CD14-positive monocyte (primary cell): ENCODE data around the gene TBL1XR1. TPM values are rescaled to one million over a fixed set of nuclear protein-coding genes. Genes with fewer than 3 reads are reported as not detected.

Experiments used
- DNase-seq, 3 donors: peaks; one replicate each; pipeline ENCODE4 v3.0.0-alpha.2; 2011 to 2022
- H2AFZ ChIP-seq: 2 replicates; pipeline ENCODE4 v1.6.0; 2012; ENCODE audit warnings: mild to moderate bottlenecking, low read depth, low read length, inconsistent platforms; ENCODE audit not compliant: insufficient read depth, poor library complexity, severe bottlenecking
- H3K27ac ChIP-seq, 2 donors: 1 replicate in 1 of 2; 2 replicates in 1 of 2; pipeline ENCODE4 v1.5.1; 2012 to 2013; ENCODE audit warnings: low read length in 2 of 2, control low read depth in 1 of 2, inconsistent platforms in 1 of 2, low read depth in 1 of 2, mild to moderate bottlenecking in 1 of 2
- H3K27me3 ChIP-seq, 2 donors: one replicate each; pipeline versions ENCODE4 v1.6.0 to v1.6.1; 2011 to 2013; ENCODE audit warnings: low read length in 2 of 2; ENCODE audit not compliant: control insufficient read depth in 2 of 2, insufficient read depth in 2 of 2
- H3K36me3 ChIP-seq, 2 donors: replicated peaks in 1 of 2; 1 replicate in 1 of 2; 2 replicates in 1 of 2; pipeline versions ENCODE4 v1.5.1 to v1.6.1; 2012 to 2013; ENCODE audit warnings: low read length in 2 of 2, control low read depth in 1 of 2, inconsistent platforms in 1 of 2, mild to moderate bottlenecking in 1 of 2; ENCODE audit not compliant: insufficient read depth in 2 of 2, control insufficient read depth in 1 of 2
- H3K4me1 ChIP-seq, 2 donors: 1 replicate in 1 of 2; 2 replicates in 1 of 2; pipeline versions ENCODE4 v1.5.1 to v1.6.1; 2012 to 2013; ENCODE audit warnings: low read length in 2 of 2, control low read depth in 1 of 2, inconsistent platforms in 1 of 2, mild to moderate bottlenecking in 1 of 2, moderate library complexity in 1 of 2; ENCODE audit not compliant: insufficient read depth in 2 of 2, control insufficient read depth in 1 of 2
- H3K4me2 ChIP-seq: replicated peaks from 2 replicates; pipeline ENCODE3; 2012; ENCODE audit warnings: low read length, moderate library complexity, mild to moderate bottlenecking; ENCODE audit not compliant: poor library complexity, severe bottlenecking; ENCODE audit errors: extremely low read depth
- H3K4me3 ChIP-seq, 3 experiments: fragments of 200-600 bp in 1 of 3; sonication (generic) in 1 of 3; replicated peaks in 1 of 3; 1 replicate in 2 of 3; 2 replicates in 1 of 3; pipeline ENCODE4 v1.5.1; 2011 to 2013; ENCODE audit warnings: low read length in 3 of 3, mild to moderate bottlenecking in 3 of 3, control low read depth in 2 of 3, low read depth in 2 of 3, inconsistent platforms in 1 of 3, moderate library complexity in 1 of 3
- H3K79me2 ChIP-seq: 2 replicates; pipeline ENCODE4 v1.6.0; 2012; ENCODE audit warnings: mild to moderate bottlenecking, control low read depth, inconsistent platforms, low read length, moderate library complexity; ENCODE audit not compliant: insufficient read depth
- H3K9ac ChIP-seq: 2 replicates; pipeline ENCODE4 v1.6.0; 2017; ENCODE audit warnings: low read length, mild to moderate bottlenecking; ENCODE audit not compliant: insufficient read depth, poor library complexity, severe bottlenecking
- H3K9me3 ChIP-seq, 2 donors: replicated peaks in 1 of 2; 1 replicate in 1 of 2; 2 replicates in 1 of 2; pipeline versions ENCODE4 v1.5.1 to v1.6.1; 2012 to 2013; ENCODE audit warnings: low read length in 2 of 2, control low read depth in 1 of 2; ENCODE audit not compliant: control insufficient read depth in 1 of 2, insufficient read depth in 1 of 2
- H4K20me1 ChIP-seq: 2 replicates; pipeline ENCODE4 v1.6.0; 2012; ENCODE audit warnings: mild to moderate bottlenecking, low read length, control low read depth, moderate library complexity; ENCODE audit not compliant: insufficient read depth
- H3K27ac Mint-ChIP-seq, 7 donors: one replicate each; pipeline ENCODE4 v1.8.0; 2020; ENCODE audit warnings: mild to moderate bottlenecking in 7 of 7, mixed read lengths in 7 of 7, moderate library complexity in 6 of 7, inconsistent platforms in 2 of 7
- H3K27me3 Mint-ChIP-seq, 3 donors: one replicate each; pipeline ENCODE4 v1.8.0; 2021 to 2022; ENCODE audit warnings: low read depth in 3 of 3, mild to moderate bottlenecking in 3 of 3, mixed read lengths in 3 of 3, moderate library complexity in 3 of 3, inconsistent platforms in 1 of 3
- H3K36me3 Mint-ChIP-seq, 2 donors: one replicate each; pipeline ENCODE4 v1.8.0; 2020; ENCODE audit warnings: mixed read lengths in 2 of 2, inconsistent platforms in 1 of 2, mild to moderate bottlenecking in 1 of 2
- H3K4me1 Mint-ChIP-seq: one replicate; pipeline ENCODE4 v1.8.0; 2020; ENCODE audit warnings: mild to moderate bottlenecking, mixed read lengths
- H3K4me3 Mint-ChIP-seq, 2 donors: one replicate each; pipeline ENCODE4 v1.8.0; 2020; ENCODE audit warnings: mild to moderate bottlenecking in 2 of 2, mixed read lengths in 2 of 2, moderate library complexity in 1 of 2
- H3K9me3 Mint-ChIP-seq, 7 donors: one replicate each; pipeline ENCODE4 v1.8.0; 2020 to 2022; ENCODE audit warnings: mixed read lengths in 7 of 7, mild to moderate bottlenecking in 6 of 7, moderate library complexity in 6 of 7, inconsistent platforms in 2 of 7
- WGBS: methylation state at CpG from one replicate; pipeline ENCODE4 v1.1.5; 2013; ENCODE audit warnings: missing lambda C conversion rate; ENCODE audit not compliant: insufficient coverage; 5-methylcytosine and 5-hydroxymethylcytosine counted together
- intact Hi-C, 2 donors: fragments of 100-400 bp; cut with micrococcal nuclease; formaldehyde crosslinking; loops; one replicate each; pipeline versions ENCODE4 v1.15.0 to v1.15.1; 2023
- polyA plus RNA-seq, 3 donors: library from polyadenylated mRNA; depleted of rRNA in 1 of 3; unstranded in 2 of 3; stranded (reverse) in 1 of 3; fragments of 300-500 nt in 2 of 3; fragments of >200 nt in 1 of 3; fragmentation: Illumina TruSeq in 2 of 3; gene quantifications; 1 replicate in 2 of 3; 2 replicates in 1 of 3; pipeline ENCODE4 v1.2.3, GENCODE V29; 2012 to 2021
- TF ChIP-seq, protein P1 (sequence below): fragments of 200-600 bp; IDR thresholded peaks from one replicate; pipeline ENCODE4 v1.8.0; 2022; ENCODE audit warnings: antibody characterized with exemption, mild to moderate bottlenecking

TBL1XR1 gene
- polyA plus RNA-seq, 3 donors: 10.2 to 20.4 (median 18.3) TPM

DNA sequence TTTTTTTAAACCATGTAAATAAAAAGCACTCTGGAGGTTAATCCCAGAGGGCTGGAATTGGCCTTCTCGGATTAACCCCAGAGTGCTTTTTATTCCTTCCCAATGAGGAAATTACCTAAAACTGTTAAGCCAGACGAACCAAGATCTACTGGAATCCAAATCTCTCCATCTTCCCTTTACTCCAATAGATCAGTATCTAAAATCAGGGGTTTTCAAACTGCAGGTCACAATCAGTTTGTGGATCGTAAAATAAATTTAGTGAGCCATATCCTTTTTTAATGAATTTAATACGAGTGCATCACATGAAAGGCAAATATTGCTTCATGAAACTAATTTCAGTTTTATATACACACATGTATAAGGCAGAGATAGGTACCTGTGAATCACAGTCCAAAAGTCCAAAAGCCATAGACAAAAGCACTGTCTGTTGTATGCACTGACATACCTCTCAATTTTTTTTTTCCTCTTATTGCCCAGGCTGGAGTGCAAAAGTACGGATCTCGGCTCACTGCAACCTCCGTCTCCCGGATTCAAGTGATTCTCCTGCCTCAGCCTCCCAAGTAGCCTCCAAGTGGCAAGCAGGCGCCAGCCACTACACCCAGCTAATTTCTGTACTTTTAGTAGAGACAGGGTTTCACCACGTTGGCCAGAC, 61.3 kb downstream of the TBL1XR1 start:
- WGBS: 100% methylated on average over 3 of the region's 10 CpGs
- peak overlapping the region in 1 of 2 donors; percentile 0 for H3K27ac ChIP-seq
- peaks cover 96% of the 10 kb centered on the region for H4K20me1 ChIP-seq
- no peak overlapping the region for H3K9ac ChIP-seq
- intact Hi-C loops: no loop called here
- peaks cover 6 to 17% of the 10 kb centered on the region in 2 donors for H3K4me1 ChIP-seq
- H2AFZ ChIP-seq: no peak overlapping the region
- no peaks in the 10 kb centered on the region for H3K9me3 ChIP-seq
- H3K4me2 ChIP-seq: no peak overlapping the region
- H3K9me3 Mint-ChIP-seq: no peaks in the 10 kb centered on the region
- H3K4me3 ChIP-seq: no peak overlapping the region
- TF ChIP-seq, protein P1, sequence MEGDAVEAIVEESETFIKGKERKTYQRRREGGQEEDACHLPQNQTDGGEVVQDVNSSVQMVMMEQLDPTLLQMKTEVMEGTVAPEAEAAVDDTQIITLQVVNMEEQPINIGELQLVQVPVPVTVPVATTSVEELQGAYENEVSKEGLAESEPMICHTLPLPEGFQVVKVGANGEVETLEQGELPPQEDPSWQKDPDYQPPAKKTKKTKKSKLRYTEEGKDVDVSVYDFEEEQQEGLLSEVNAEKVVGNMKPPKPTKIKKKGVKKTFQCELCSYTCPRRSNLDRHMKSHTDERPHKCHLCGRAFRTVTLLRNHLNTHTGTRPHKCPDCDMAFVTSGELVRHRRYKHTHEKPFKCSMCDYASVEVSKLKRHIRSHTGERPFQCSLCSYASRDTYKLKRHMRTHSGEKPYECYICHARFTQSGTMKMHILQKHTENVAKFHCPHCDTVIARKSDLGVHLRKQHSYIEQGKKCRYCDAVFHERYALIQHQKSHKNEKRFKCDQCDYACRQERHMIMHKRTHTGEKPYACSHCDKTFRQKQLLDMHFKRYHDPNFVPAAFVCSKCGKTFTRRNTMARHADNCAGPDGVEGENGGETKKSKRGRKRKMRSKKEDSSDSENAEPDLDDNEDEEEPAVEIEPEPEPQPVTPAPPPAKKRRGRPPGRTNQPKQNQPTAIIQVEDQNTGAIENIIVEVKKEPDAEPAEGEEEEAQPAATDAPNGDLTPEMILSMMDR: no peak
- H3K27ac Mint-ChIP-seq: peak overlapping the region in 4 of 7 donors; percentile 27 to 74 (median 56)
- H3K36me3 ChIP-seq: peaks cover 0 to 11% of the 10 kb centered on the region in 2 donors
- H3K4me1 Mint-ChIP-seq: peaks cover 34% of the 10 kb centered on the region
- DNase-seq: no peak
- no peaks in the 10 kb centered on the region for H3K27me3 Mint-ChIP-seq
- peaks cover 13 to 14% of the 10 kb centered on the region in 2 donors for H3K36me3 Mint-ChIP-seq
- H3K4me3 Mint-ChIP-seq: no peak overlapping the region
- H3K79me2 ChIP-seq: peaks cover 98% of the 10 kb centered on the region
- H3K27me3 ChIP-seq: no peaks in the 10 kb centered on the region

DNA sequence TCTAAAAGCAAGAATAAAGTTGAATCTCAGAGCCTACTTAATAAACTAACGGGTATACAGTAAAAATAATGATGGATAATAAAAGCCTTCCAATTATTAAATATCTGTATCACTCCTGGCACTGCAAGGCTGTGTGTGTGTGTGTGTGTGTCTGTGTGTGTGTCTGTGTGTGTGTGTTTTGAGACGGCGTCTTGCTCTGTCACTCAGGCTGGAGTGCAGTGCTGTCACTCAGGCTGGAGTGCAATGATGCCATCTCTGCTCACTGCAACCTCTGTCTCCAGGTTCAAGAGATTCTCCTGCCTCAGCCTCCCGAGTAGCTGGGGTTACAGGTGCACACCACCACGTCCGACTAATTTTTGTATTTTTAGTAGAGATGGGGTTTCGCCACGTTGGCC, 62.5 kb downstream of the TBL1XR1 start:
- Histone ChIP-seq H3K36me3 (peaks cover 0 to 11% of the 10 kb centered on the region in 2 donors), H2AFZ (no peak overlapping the region), H3K9ac (no peak overlapping the region), H3K27me3 (no peaks in the 10 kb centered on the region), H3K4me1 (peaks cover 6 to 17% of the 10 kb centered on the region in 2 donors), H3K4me2 (no peak overlapping the region), H3K79me2 (peaks cover 98% of the 10 kb centered on the region), H4K20me1 (peaks cover 94% of the 10 kb centered on the region), H3K27ac (no peak overlapping the region), H3K9me3 (no peaks in the 10 kb centered on the region), H3K4me3 (no peak overlapping the region)
- Mint-ChIP-seq H3K4me1 (peaks cover 34% of the 10 kb centered on the region), H3K27me3 (no peaks in the 10 kb centered on the region), H3K9me3 (no peaks in the 10 kb centered on the region), H3K4me3 (no peak overlapping the region), H3K27ac (peak overlapping the region in 3 of 7 donors; percentile 52 to 70 (median 61)), H3K36me3 (peaks cover 18 to 19% of the 10 kb centered on the region in 2 donors)
- intact Hi-C loops: no loop called here
- TF ChIP-seq, protein P1: no peak
- 100% methylated on average over 1 of the region's 8 CpGs for WGBS
- DNase-seq: no peak
